Activated CD4-positive, alpha-beta memory T cell treated with anti-CD3 and anti-CD28 coated beads, Interleukin-2, amount 10 ng/mL, durations not matched to agents 7 days and 5 days (primary cell): Measurements from ENCODE around the gene THBS4. TPM values are rescaled to one million over a fixed set of nuclear protein-coding genes. Genes with fewer than 3 reads are reported as not detected.

Source experiments
- CTCF ChIA-PET: fragments of 350-600 bp; sonication (Branson Sonifier 250); formaldehyde crosslinking; loops from one replicate; lab custom pipeline; 2021; ENCODE audit warnings: antibody characterized with exemption, inconsistent platforms; lab: Charles Lee
- POLR2A ChIA-PET: fragments of 350-600 bp; sonication (Branson Sonifier 250); formaldehyde crosslinking; loops from one replicate; lab custom pipeline; 2021; ENCODE audit warnings: antibody characterized with exemption; lab: Charles Lee
- DNase-seq: peaks from one replicate; pipeline ENCODE4 v3.0.0-alpha.2; 2020
- H3K27ac Mint-ChIP-seq: one replicate; pipeline ENCODE4 v1.8.0; 2021; ENCODE audit warnings: mild to moderate bottlenecking, mixed read lengths
- H3K27me3 Mint-ChIP-seq: one replicate; pipeline ENCODE4 v1.8.0; 2021; ENCODE audit warnings: mixed read lengths
- H3K36me3 Mint-ChIP-seq: one replicate; pipeline ENCODE4 v1.8.0; 2021; ENCODE audit warnings: low read depth, mixed read lengths
- H3K4me1 Mint-ChIP-seq: one replicate; pipeline ENCODE4 v1.8.0; 2021; ENCODE audit warnings: mixed read lengths
- H3K4me3 Mint-ChIP-seq: one replicate; pipeline ENCODE4 v1.8.0; 2021; ENCODE audit warnings: mild to moderate bottlenecking, mixed read lengths
- H3K9me3 Mint-ChIP-seq: one replicate; pipeline ENCODE4 v1.8.0; 2021; ENCODE audit warnings: mixed read lengths
- total RNA-seq, 2 experiments: library from RNA; stranded (reverse); gene quantifications; one replicate each; pipeline ENCODE4 v1.2.3, GENCODE V29; 2021

Gene THBS4
- total RNA-seq = 1 to 10 TPM; 2.2 to 3.6 TPM

DNA sequence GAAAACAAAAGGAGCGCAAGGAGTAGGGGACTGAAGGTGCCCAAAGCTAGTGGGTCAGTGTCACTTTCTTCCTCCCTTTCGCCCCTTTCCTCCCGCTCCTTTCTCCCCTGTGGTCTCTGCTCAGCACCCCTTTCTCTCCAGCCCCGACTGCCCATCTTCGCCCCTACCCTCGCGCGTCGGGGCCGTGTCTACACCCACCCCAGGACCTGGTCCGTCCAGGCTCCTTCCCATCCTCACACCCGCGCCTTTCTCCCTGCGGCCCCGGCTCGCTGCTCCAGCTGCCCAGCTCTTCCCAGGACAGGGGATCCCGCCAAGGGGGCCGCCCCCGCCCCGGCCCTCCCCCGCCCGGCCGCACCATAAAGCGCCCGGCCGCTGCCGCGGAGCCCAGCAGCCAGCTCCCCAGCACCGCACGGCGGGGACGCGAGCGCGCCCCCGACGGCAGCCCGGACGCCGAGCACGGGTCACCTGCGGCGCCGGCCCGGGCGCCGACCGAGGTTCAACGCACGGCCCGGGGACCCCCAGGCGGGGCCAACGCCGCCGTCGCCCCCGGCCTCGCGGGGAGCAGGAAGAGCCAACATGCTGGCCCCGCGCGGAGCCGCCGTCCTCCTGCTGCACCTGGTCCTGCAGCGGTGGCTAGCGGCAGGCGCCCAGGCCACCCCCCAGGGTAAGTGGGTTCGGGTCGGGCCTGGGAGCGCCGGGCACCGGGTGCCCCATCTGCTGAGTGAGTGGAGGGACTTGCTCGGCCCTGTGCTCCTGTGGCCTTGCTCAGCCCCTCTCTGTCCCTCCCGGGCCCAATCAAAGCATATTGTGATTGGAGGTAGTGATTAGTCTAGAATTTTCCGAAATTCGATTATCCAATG, at the start of gene THBS4:
THBS4 (plus strand) TSS at position 387 of the 860 bp plus-strand sequence; CDS start at position 577, 190 bp downstream.
- Mint-ChIP-seq H3K4me1 (peaks cover 38% of the 10 kb centered on the region), H3K27me3 (peaks cover 38% of the 10 kb centered on the region), H3K27ac (no peak within 1 kb of the TSS), H3K9me3 (no peaks in the 10 kb centered on the region), H3K36me3 (peaks cover 5% of the 10 kb centered on the region), H3K4me3 (peak within 1 kb of the TSS; percentile 46)
- CTCF ChIA-PET = no interaction called here
- DNase-seq = no peak
- POLR2A ChIA-PET = interaction anchor here (1.0 to 1.5 kb wide), 3 partner anchors 9 to 219 kb away, joined by 3 to 5 read pairs (median 3); no protein-coding TSS in a partner anchor

DNA sequence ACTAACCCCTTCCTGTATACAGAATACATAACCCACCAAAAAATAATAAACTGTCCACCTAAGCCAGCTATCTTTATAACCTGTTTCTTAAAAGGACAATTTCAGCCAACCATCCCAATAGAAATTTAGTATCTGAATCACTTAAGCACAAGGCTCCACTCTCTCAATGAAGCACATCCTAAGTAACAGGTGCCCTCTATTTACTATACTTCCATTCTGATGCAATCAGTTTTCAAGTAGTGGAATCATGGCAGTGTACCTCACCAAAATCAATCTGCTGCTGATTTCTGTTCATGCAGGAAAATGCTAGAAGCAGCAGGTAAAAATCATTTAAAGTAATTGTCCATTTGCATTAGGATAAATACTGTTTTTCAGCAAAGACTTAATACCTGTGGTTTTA, 48.9 kb upstream of the THBS4 start:
- peaks cover 72% of the 10 kb centered on the region for H3K4me1 Mint-ChIP-seq
- no peak for DNase-seq
- H3K36me3 Mint-ChIP-seq = peaks cover 78% of the 10 kb centered on the region
- no peaks in the 10 kb centered on the region for H3K27me3 Mint-ChIP-seq
- H3K9me3 Mint-ChIP-seq = no peaks in the 10 kb centered on the region
- H3K27ac Mint-ChIP-seq = no peak overlapping the region
- ChIA-PET POLR2A (no interaction called here), CTCF (interaction anchor here (0.7 kb wide), 1 partner anchor 320 kb away, joined by 3 read pairs; no protein-coding TSS in a partner anchor)
- peak overlapping the region; percentile 27 for H3K4me3 Mint-ChIP-seq

DNA sequence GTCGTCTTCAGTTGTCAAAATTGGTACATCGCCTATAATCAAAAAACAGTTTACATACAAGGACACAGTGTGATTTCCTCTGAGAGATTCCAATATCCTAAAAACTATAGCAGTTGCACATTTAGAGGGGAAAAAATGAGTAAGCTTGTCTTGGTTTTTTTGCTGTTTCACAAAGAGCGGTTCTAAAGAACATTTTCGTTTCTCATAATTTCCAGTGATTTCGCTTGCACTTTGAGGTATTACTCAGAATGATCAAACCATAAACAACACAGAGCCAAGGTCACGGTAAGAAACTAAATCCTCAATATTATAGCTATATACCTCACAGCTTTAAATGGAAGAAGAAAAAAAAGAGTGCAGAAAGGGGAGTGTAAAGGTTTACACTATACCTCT, 44.9 kb upstream of the THBS4 start:
- POLR2A ChIA-PET = interaction anchor here (0.7 to 3.3 kb wide), 33 partner anchors 9 to 1629 kb away, joined by 3 to 89 read pairs (median 5); partner anchors contain the start of genes ARSB, JMY, MSH3 and SCAMP1
- H3K4me3 Mint-ChIP-seq = peak overlapping the region; percentile 90
- H3K4me1 Mint-ChIP-seq = peaks cover 60% of the 10 kb centered on the region
- no peaks in the 10 kb centered on the region for H3K9me3 Mint-ChIP-seq
- H3K27ac Mint-ChIP-seq = peak overlapping the region; percentile 99
- no peak for DNase-seq
- peaks cover 43% of the 10 kb centered on the region for H3K36me3 Mint-ChIP-seq
- CTCF ChIA-PET = interaction anchor here (0.8 to 1.9 kb wide), 5 partner anchors 9 to 102 kb away, joined by 3 to 17 read pairs (median 6); no protein-coding TSS in a partner anchor
- no peaks in the 10 kb centered on the region for H3K27me3 Mint-ChIP-seq

DNA sequence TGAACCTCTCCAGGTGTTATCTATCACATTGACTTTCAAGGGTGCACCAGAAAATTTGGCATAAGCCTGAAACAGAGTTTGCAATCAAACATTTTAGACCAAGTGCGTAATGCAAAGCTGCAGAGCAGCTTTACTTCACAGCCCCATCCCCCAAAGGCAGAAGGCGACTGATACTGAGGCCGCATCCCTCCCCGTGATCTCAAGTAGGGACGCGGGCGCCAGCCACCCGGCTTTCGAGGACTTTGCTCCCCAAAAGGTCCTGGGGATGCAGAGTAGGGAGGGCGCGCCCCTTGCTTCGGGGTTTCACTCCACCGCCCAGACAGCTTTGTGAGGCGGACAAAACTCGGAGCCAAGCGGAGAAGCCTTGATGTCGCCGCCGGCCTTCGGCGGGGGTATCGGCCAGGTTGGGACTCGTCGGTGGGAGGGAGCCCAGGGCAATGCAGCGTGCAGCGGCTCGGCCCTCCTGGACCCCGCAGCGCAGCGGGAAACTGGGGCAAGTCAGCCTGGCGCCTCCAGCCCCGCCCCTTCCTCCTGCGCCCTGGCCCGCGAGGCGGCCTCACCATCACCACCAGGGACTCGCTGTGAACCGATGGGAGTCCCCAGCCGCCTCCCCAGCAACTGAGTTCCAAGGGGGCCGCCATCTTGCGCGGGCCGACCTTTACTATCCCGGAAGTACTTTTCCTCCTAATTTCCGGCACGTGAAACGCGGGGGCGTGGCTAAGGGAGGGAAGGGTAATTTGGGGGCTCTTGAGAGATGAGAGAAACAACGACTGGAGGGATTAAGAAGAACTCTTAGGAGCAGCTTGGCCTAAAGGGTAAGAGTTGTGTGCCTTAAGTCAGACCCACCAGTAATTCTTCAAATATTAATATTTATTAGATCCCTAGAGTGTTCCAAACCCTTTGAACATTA, 44.3 kb upstream of the THBS4 start, which contains the start of gene MTX3:
MTX3 (minus strand) TSS at position 665 of the 910 bp plus-strand sequence; CDS start at position 641, 24 bp downstream.
- no peaks in the 10 kb centered on the region for H3K27me3 Mint-ChIP-seq
- H3K27ac Mint-ChIP-seq = peak within 1 kb of the TSS; percentile 99
- H3K4me1 Mint-ChIP-seq = peaks cover 54% of the 10 kb centered on the region
- ChIA-PET POLR2A (interaction anchor here (0.7 to 3.3 kb wide), 40 partner anchors 8 to 1630 kb away, joined by 3 to 89 read pairs (median 4); partner anchors contain the start of genes ARSB, JMY, MSH3 and SCAMP1), CTCF (interaction anchor here (1.0 to 1.9 kb wide), 5 partner anchors 10 to 93 kb away, joined by 3 to 17 read pairs (median 6); no protein-coding TSS in a partner anchor)
- DNase-seq = peak; percentile 91
- peak within 1 kb of the TSS; percentile 90 for H3K4me3 Mint-ChIP-seq
- H3K36me3 Mint-ChIP-seq = peaks cover 37% of the 10 kb centered on the region
- peaks cover 2% of the 10 kb centered on the region for H3K9me3 Mint-ChIP-seq

DNA sequence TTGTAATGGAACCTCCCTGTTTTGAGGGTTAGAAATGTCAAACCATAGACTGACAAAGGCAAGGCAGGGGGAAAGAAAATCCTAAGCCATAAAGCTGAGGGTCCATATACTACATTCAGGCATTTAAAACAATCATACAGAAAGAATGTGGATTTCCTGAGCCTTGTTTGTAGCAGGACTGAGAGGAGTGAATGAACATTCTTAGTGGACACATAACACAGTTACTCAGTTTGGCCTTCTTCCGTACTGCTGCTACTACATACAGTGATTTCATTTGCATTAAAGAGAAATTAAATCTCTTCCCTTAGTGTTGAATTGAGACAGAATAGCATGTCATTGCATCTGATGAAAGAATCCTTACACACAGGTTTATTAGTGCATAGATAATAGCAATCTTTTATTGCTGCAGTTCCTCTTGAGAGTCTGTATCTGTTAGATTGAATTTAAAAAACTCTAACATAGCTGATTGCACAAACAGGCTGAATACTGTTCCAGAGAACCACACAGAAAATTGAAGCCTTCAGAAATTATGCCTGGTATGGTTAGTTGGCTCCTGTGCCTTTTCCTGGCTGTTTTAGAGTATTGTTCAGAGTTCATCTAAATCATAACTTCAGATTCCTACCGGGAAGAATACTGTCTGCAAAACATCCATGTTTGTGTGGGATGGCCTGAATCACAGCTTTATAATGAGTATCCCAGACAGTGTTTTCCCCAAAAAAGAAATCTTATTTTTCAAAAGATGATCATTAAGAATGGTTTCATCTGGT, 42.1 kb upstream of the THBS4 start:
- Mint-ChIP-seq H3K9me3 (peaks cover 2% of the 10 kb centered on the region), H3K27me3 (no peaks in the 10 kb centered on the region), H3K4me1 (peaks cover 36% of the 10 kb centered on the region), H3K4me3 (no peak overlapping the region), H3K27ac (no peak overlapping the region), H3K36me3 (peaks cover 16% of the 10 kb centered on the region)
- ChIA-PET CTCF (interaction anchor here (1.5 kb wide), 1 partner anchor 90 kb away, joined by 4 read pairs; no protein-coding TSS in a partner anchor), POLR2A (no interaction called here)
- DNase-seq = no peak

DNA sequence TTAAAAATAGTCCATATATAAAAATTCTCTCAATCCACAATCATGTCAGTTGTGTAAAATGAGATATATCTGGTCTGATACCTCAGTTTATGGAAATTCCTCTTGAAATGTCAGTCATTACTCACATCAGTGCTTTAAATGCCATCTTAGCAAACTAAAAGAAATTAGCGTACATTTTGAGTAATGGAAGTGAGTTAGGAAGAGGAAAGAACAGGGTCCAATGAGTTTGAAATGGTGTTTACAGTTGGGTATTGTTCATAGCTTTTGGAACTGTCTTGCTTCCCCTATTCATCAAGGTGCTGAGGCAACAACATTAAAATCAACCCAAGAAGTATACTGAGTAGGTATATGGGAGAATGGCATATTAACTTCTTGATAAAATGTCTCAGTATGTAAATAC, 35.4 kb upstream of the THBS4 start:
- H3K36me3 Mint-ChIP-seq = no peaks in the 10 kb centered on the region
- ChIA-PET POLR2A (interaction anchor here (1.4 kb wide), 1 partner anchor 9 kb away, joined by 6 read pairs; no protein-coding TSS in a partner anchor), CTCF (no interaction called here)
- H3K9me3 Mint-ChIP-seq = peaks cover 2% of the 10 kb centered on the region
- H3K4me1 Mint-ChIP-seq = no peaks in the 10 kb centered on the region
- no peak overlapping the region for H3K27ac Mint-ChIP-seq
- no peak overlapping the region for H3K4me3 Mint-ChIP-seq
- DNase-seq = no peak
- no peaks in the 10 kb centered on the region for H3K27me3 Mint-ChIP-seq

DNA sequence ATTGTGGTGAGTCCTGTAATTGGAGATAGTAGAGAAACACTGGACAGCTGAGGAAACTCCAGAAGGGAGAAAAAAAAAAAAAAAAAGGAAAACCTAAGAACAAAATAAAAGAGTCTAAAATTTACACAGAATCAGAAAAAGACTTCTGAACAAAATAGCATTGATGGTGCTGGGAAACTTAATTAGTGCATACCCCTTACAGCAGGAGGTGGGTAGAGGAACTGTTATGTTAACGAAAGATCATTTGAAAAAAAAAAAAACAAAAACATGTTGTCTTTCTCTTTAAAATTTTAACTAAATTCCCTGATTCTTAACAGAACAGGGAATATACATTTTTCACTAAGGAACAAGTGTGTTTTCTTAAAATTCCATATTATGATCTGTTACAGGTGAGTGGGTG, 32.5 kb upstream of the THBS4 start:
- ChIA-PET POLR2A (interaction anchor here (1.5 kb wide), 1 partner anchor 12 kb away, joined by 7 read pairs; the partner anchor contains the start of gene MTX3), CTCF (no interaction called here)
- H3K4me1 Mint-ChIP-seq = no peaks in the 10 kb centered on the region
- no peaks in the 10 kb centered on the region for H3K36me3 Mint-ChIP-seq
- H3K27me3 Mint-ChIP-seq = no peaks in the 10 kb centered on the region
- no peak for DNase-seq
- peaks cover 3% of the 10 kb centered on the region for H3K9me3 Mint-ChIP-seq
- H3K27ac Mint-ChIP-seq = no peak overlapping the region
- H3K4me3 Mint-ChIP-seq = no peak overlapping the region

DNA sequence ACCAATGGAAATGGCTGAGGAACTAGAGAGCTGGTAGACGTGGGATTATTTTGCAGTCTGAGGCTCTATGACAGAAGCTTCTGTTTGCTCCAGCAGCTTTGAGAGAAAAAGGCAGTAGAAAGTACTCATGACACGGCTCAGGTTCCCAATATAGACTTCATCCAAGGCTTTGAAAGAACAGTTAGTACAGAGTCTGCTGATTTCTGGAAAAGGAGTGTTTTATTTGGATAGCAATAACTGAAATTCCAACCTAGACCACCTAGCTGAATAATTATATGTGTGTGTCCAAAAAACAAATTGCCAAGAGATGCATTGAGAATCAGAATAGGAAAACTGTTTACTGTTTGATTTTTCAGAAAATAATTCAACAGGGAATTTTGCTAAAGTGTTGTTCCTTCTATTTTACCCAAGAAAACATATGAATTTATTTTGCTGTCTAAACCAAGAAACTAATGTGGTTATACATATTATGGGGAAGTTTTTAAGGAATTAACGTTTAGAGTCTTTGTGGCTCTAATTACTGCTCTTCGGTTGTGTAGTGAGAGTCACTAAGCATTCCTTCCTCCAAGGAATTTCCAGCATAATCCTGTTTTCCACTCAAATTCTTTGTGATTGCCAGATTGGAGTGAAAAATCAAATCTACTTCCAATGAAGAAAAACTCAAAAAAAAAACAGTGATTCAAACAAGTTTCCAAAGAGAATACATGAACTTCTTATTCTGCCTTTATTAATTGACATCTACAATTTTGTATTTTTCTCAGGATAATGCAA, 26.0 kb upstream of the THBS4 start:
- POLR2A ChIA-PET = no interaction called here
- no peaks in the 10 kb centered on the region for H3K27me3 Mint-ChIP-seq

DNA sequence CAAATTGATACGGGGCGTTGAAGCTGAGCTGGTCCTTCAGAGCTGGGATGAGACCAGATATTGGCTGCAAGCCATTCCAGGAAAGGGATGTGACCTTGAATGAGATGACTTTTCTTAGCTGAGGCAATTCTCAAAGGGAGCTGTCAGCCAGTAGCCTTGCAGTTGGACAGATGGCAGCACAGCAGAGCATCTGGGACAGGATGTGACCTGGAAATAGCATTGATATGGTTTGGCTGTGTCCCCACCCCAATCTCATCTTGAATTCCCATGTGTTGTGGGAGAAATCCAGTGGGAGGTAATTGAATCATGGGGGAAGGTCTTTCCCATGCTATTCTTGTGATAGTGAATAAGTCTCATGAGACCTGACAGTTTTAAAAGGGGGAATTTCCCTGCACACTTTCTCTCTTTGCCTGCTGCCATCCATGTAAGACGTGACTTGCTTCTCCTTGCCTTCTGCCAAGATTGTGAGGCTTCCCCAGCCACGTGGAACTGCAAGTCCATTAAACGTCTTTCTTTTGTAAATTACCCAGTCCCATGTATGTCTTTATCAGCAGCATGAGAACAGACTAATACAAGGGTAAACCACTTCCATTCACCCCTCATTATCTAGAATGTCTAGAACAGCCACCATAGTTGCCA, 24.3 kb upstream of the THBS4 start:
- Mint-ChIP-seq H3K27me3 (no peaks in the 10 kb centered on the region), H3K36me3 (no peaks in the 10 kb centered on the region), H3K9me3 (peaks cover 3% of the 10 kb centered on the region), H3K4me1 (peaks cover 2% of the 10 kb centered on the region), H3K27ac (no peak overlapping the region), H3K4me3 (no peak overlapping the region)
- ChIA-PET CTCF (no interaction called here), POLR2A (no interaction called here)
- DNase-seq = no peak

More for the DNA sequence above, 26.0 kb upstream of the THBS4 start:
- Mint-ChIP-seq H3K4me3 (no peak overlapping the region), H3K36me3 (no peaks in the 10 kb centered on the region), H3K9me3 (peaks cover 3% of the 10 kb centered on the region), H3K27ac (no peak overlapping the region), H3K4me1 (peaks cover 2% of the 10 kb centered on the region)
- DNase-seq = no peak
- CTCF ChIA-PET = no interaction called here

DNA sequence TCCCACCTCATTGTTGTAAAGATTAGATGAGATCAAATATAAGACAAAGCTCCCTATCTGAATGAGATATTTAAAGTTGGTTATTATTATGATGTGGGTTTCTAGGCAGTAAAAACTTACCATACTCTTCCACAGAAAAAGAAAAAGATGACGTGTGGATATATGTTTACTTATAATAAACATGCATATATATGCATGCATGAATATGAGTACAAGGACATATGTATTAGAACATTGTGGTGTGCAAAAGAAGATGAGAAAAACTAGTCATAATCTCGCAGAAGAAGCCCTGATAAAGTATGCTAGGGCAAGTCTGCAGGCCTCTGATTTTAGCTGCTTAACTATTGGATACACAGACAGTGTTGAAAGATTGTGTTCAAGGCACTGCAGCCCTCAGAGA, 10.1 kb upstream of the THBS4 start:
- Mint-ChIP-seq H3K4me3 (no peak overlapping the region), H3K27me3 (peaks cover 27% of the 10 kb centered on the region), H3K27ac (no peak overlapping the region), H3K36me3 (no peaks in the 10 kb centered on the region), H3K4me1 (peaks cover 8% of the 10 kb centered on the region), H3K9me3 (no peaks in the 10 kb centered on the region)
- POLR2A ChIA-PET = interaction anchor here (1.2 kb wide), 1 partner anchor 33 kb away, joined by 3 read pairs; no protein-coding TSS in a partner anchor
- CTCF ChIA-PET = no interaction called here
- DNase-seq = no peak

DNA sequence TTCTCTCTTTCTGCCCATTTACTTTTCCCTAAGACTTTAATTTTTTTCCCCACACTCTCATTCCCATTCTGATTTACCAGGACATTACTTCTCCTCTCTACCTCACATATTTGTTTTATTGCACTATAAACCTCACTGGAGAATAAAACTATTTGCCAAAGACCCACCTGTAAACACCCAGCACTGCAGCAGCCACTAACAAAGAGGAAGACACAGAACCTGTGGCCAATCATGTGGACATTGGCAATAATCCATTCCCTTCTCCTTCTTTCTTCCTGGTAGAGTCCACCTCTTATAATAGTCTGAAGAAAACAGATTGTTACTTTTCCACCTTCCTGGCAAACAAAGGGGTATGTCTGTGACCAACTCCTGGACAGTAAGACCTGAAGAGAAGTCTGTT, 8.3 kb upstream of the THBS4 start:
- Mint-ChIP-seq H3K4me1 (peaks cover 8% of the 10 kb centered on the region), H3K36me3 (no peaks in the 10 kb centered on the region), H3K4me3 (no peak overlapping the region), H3K27ac (no peak overlapping the region), H3K9me3 (no peaks in the 10 kb centered on the region), H3K27me3 (peaks cover 26% of the 10 kb centered on the region)
- ChIA-PET POLR2A (no interaction called here), CTCF (no interaction called here)
- no peak for DNase-seq
